Measurements from ENCODE around the gene ELOA.

Gene ELOA, protein sequence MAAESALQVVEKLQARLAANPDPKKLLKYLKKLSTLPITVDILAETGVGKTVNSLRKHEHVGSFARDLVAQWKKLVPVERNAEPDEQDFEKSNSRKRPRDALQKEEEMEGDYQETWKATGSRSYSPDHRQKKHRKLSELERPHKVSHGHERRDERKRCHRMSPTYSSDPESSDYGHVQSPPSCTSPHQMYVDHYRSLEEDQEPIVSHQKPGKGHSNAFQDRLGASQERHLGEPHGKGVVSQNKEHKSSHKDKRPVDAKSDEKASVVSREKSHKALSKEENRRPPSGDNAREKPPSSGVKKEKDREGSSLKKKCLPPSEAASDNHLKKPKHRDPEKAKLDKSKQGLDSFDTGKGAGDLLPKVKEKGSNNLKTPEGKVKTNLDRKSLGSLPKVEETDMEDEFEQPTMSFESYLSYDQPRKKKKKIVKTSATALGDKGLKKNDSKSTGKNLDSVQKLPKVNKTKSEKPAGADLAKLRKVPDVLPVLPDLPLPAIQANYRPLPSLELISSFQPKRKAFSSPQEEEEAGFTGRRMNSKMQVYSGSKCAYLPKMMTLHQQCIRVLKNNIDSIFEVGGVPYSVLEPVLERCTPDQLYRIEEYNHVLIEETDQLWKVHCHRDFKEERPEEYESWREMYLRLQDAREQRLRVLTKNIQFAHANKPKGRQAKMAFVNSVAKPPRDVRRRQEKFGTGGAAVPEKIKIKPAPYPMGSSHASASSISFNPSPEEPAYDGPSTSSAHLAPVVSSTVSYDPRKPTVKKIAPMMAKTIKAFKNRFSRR

DNA sequence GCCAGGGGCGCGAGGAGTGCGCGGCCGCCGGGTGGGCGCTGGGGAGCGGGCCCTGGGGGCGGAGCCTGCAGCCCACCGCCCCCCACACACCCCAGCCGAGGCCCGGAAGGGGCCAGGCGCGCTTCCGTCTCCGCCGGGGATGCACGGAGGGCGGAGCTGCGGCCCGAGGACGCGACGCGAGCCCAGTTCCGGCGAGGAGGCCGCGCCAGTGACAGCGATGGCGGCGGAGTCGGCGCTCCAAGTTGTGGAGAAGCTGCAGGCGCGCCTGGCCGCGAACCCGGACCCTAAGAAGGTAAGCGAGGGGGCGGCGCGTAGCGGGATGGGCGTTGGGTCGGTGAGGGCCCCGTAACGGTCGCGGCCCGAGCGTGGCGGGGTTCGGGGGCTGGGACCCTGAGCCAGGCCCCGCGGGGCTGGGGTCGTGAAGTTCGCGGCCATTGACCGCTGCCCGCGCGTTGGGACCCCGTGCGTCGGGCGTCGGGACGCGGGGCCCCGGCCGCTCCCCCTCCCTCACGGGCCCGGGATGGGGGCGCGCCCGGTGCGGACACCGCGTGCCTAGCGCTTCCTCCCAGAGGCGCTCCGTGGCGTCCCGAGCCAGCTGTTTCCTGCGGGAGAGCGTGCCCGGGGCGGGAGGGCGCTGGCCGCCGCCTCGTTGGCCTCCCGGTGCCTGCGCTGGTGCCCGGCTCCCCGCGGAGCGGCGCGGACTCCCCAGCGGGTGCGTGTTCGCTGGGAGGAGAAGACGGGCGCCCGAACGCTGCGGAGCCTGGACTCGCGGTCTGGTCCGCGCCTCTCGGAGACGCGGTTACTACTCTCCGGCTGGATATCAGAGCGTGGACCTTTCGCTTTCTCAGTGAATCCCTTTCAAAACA lies at the start of gene ELOA:
ELOA (plus strand) TSS at position 185 of the 866 bp plus-strand sequence; CDS start at position 218, 33 bp downstream.
- peaks cover 9% of the 10 kb centered on the region for H3K36me3 Mint-ChIP-seq (ENCODE audit: low read depth)
- no peaks in the 10 kb centered on the region for H3K27me3 Mint-ChIP-seq (ENCODE audit: low read depth)
- no peaks in the 10 kb centered on the region for H3K9me3 Mint-ChIP-seq
- H3K27ac Mint-ChIP-seq, result peak within 1 kb of the TSS; percentile 94
- H3K4me3 Mint-ChIP-seq, result peak within 1 kb of the TSS; percentile 92
- H3K4me1 Mint-ChIP-seq (ENCODE audit: low read depth), result peaks cover 44% of the 10 kb centered on the region

DNA sequence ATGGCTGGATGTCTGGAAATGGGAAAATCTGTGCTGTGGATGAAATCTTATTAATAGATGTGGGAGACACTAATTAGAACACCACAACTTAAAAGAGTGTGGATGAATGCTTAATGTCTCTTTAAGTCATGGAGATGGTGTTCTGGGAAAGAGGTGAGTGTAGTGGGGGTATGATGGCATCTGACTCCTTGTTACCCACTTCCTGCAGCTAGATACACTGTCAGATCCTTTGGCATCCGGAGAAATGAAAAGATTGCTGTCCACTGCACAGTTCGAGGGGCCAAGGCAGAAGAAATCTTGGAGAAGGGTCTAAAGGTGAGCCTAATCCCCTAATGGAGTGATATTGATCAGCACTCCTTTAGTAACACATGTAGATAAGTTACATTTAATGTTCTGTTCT lies 49.7 kb upstream of the ELOA start:
- Mint-ChIP-seq H3K4me3 (peak overlapping the region; percentile 95), H3K9me3 (no peaks in the 10 kb centered on the region), H3K36me3 (ENCODE audit: low read depth) (peaks cover 58% of the 10 kb centered on the region), H3K27me3 (ENCODE audit: low read depth) (no peaks in the 10 kb centered on the region), H3K4me1 (ENCODE audit: low read depth) (peaks cover 58% of the 10 kb centered on the region), H3K27ac (peak overlapping the region; percentile 71)

DNA sequence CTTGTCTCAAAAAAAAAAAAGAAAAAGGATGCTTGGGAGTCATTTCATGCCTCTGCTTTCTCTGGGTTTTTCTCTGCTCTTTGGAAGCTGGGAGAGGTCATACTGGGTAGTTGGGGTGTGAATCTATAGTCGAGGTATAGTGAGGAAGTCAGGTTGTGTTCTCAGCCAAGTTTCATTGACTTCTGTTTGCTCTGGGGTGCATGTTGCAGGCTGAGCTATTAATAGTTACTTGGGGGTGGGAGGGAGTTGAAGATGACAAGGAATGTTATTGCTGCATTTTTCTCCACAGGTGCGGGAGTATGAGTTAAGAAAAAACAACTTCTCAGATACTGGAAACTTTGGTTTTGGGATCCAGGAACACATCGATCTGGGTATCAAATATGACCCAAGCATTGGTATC lies 48.9 kb upstream of the ELOA start:
- peak overlapping the region; percentile 4 for H3K27ac Mint-ChIP-seq

DNA sequence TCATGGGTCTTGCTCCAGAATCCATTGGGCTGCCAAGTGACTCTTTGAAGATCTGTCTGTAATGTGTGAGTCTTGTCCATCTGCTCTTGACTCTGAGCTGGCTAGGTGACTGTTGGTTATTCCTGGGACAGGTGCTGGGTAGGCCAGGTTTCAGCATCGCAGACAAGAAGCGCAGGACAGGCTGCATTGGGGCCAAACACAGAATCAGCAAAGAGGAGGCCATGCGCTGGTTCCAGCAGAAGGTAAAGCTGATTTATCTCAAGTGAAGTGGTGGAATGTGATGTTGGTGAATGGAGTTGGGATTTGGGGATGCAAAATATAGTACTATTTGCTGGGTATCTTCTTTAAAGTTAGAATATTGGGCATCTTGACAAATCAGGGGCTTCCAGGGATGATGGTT lies 47.6 kb upstream of the ELOA start:
- Mint-ChIP-seq H3K4me3 (no peak overlapping the region), H3K36me3 (ENCODE audit: low read depth) (peaks cover 69% of the 10 kb centered on the region), H3K4me1 (ENCODE audit: low read depth) (peaks cover 59% of the 10 kb centered on the region), H3K27ac (no peak overlapping the region), H3K9me3 (no peaks in the 10 kb centered on the region), H3K27me3 (ENCODE audit: low read depth) (no peaks in the 10 kb centered on the region)

More for the DNA sequence above, 48.9 kb upstream of the ELOA start:
- Mint-ChIP-seq H3K27me3 (ENCODE audit: low read depth) (no peaks in the 10 kb centered on the region), H3K9me3 (no peaks in the 10 kb centered on the region), H3K36me3 (ENCODE audit: low read depth) (peaks cover 61% of the 10 kb centered on the region), H3K4me3 (peak overlapping the region; percentile 15), H3K4me1 (ENCODE audit: low read depth) (peaks cover 59% of the 10 kb centered on the region)

DNA sequence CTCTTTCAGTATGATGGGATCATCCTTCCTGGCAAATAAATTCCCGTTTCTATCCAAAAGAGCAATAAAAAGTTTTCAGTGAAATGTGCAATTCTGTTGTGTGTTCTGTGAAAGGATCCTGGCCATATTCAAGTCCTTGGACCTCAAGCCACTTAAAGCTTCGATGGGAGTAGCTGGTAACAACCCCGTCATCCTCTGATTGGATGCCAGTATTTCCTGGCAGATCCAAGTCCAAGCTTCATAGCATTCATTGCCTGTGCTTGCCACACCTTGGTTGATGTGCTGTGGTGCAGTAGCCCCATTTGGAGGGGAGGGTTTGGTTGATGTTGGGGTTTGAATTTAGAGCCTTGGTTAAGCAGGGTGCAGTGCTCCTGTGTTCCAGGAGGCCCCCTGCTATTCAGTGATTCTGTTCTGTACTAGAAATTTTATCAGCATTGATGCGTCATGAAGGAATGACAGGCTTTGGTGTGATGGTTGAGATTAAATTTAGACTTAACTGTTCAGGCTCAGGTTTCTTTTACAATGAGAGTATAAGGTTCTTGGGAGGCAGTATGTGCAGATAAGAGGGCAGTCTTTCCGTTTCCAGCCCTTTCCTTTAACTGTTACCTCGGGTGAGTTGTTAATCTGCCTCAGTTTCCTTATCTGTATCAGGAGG lies 46.8 kb upstream of the ELOA start:
- Mint-ChIP-seq H3K27ac (no peak overlapping the region), H3K4me3 (no peak overlapping the region), H3K4me1 (ENCODE audit: low read depth) (peaks cover 57% of the 10 kb centered on the region), H3K36me3 (ENCODE audit: low read depth) (peaks cover 75% of the 10 kb centered on the region), H3K9me3 (no peaks in the 10 kb centered on the region), H3K27me3 (ENCODE audit: low read depth) (no peaks in the 10 kb centered on the region)

DNA sequence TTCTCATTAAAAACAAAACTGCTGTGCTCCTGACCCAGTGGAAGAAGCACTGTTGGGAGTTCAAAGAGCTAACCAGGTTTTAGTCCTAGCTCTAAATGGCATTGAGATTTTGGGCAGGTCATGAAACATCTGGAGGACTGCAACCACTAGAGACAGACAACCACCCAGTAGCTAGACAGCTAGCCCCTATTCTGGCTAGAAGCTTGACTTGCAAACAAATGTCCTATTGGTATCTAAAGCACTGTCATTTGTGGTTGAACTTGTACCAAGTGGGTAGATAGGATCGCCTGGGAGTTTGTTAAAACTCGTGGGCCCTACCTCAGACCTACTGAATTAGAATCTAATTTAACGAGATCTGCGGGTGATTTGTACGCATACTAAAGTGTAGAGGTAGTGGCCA lies 44.8 kb upstream of the ELOA start:
- Mint-ChIP-seq H3K9me3 (no peaks in the 10 kb centered on the region), H3K4me3 (no peak overlapping the region), H3K36me3 (ENCODE audit: low read depth) (peaks cover 67% of the 10 kb centered on the region), H3K27ac (no peak overlapping the region), H3K4me1 (ENCODE audit: low read depth) (peaks cover 45% of the 10 kb centered on the region), H3K27me3 (ENCODE audit: low read depth) (no peaks in the 10 kb centered on the region)

DNA sequence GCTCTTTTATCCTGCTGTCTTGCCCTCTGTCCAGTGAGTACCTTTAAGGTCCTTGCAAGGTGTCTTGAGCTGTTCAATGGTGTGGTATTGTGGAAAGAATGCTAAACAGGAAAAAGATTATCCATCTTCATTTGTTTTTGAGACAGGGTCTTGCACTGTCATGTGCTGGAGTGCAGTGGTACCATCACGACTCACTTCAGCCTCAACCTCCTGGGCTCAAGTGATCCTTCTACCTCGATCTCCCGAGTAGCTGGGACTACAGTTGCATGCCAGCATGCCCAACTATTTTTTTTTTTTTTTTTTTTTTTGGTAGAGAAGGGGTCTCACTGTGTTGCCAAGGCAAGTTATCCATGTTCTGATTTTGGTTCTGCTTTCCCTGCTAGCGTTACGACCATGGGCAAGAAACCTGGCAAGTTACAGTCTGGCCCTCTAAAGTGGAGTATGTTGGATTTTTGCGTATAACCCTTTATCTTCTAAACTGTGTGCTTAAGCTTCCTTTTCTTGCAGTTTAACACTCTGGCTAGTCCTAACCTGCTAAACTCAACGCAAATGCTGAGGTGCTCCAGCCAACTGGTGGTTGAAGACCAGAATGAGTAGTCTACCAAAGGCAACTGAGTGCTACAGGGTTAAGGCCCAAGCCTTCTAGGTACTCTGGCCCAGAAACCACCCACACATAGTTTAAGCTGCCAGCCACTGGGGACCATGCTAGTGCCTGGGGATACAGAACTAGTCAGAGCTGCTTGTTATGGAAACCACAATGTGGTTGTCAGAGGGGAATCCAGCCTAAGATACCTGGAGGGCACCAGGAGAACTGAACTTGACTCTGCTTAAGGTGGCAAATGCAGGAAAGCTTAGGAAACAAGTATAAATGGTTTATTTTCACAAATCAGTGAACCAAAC lies 43.7 kb upstream of the ELOA start:
- Mint-ChIP-seq H3K4me3 (no peak overlapping the region), H3K4me1 (ENCODE audit: low read depth) (peaks cover 34% of the 10 kb centered on the region), H3K9me3 (no peaks in the 10 kb centered on the region), H3K36me3 (ENCODE audit: low read depth) (peaks cover 57% of the 10 kb centered on the region), H3K27me3 (ENCODE audit: low read depth) (no peaks in the 10 kb centered on the region), H3K27ac (no peak overlapping the region)

DNA sequence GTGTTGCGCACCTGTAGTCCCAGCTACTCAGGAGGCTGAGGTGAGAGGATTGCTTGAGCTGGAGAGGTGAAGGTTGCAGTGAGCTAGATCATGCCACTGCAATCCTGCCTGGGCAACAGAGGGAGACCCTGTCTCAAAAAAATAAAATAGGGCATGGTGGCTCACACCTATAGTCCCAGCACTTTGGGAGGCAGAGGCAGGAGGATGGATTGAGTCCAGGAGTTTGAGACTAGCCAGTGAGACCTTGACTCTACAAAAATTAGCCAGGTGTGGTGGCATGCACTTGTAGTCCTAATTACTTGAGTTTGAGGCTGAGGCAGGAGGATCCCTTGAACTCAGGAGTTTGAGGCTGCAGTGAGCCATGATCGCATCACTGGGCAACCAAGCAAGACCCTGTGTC lies 42.0 kb upstream of the ELOA start:
- Mint-ChIP-seq H3K36me3 (ENCODE audit: low read depth) (peaks cover 40% of the 10 kb centered on the region), H3K27me3 (ENCODE audit: low read depth) (no peaks in the 10 kb centered on the region), H3K4me1 (ENCODE audit: low read depth) (peaks cover 19% of the 10 kb centered on the region), H3K27ac (no peak overlapping the region), H3K9me3 (no peaks in the 10 kb centered on the region), H3K4me3 (no peak overlapping the region)

DNA sequence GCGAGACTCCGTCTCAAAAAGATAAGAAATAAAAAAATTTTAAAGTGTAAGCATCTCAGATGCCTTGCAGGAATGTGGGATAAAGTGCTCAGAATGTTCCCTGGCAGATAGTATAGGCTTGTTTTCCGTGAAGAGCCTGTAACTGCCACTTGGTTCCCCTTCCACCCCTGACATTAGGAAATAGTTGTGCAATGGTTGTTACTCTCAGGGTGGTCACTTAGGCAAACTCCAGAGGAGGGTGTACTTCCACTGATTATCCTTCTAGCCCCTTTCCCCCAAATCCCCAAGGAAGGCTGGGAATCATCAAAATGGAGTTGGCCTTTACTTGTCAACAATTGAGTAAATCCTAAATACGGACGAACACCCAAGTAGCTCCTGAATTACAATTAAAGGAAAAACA lies 41.3 kb upstream of the ELOA start:
- no peaks in the 10 kb centered on the region for H3K9me3 Mint-ChIP-seq
- no peak overlapping the region for H3K4me3 Mint-ChIP-seq
- H3K27me3 Mint-ChIP-seq (ENCODE audit: low read depth), result no peaks in the 10 kb centered on the region
- peaks cover 14% of the 10 kb centered on the region for H3K4me1 Mint-ChIP-seq (ENCODE audit: low read depth)
- no peak overlapping the region for H3K27ac Mint-ChIP-seq
- peaks cover 36% of the 10 kb centered on the region for H3K36me3 Mint-ChIP-seq (ENCODE audit: low read depth)

DNA sequence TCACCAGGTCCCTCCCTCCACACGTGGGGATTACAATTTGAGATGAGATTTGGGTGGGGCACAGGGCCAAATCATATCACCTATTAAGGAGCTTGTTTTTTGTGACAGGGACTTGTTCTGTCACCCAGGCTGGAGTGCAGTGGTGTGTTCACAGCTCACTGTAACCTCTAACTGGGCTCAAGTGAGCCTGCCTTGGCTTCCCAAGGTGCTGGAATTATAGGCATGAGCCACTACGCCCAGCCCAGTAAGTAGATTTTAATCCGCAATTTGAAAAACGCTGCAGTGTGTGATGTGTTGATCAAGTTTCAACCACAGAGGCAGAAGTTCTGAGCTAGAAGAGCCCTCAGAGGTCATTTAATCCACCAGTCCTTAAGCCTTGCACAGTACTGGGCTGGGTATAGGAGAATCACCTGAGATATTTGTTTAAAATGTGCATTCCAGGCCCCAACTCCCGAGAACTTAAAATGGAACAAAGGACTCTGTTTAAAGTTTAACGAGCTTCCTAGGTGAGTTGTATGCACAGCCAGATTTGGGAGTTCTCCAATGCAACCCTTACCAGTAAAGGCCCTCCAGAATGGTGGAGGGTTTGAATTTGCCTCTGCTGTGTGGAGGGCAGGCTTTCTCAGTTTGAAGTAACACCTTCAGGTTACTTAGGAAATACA lies 38.3 kb upstream of the ELOA start:
- H3K27me3 Mint-ChIP-seq (ENCODE audit: low read depth), result no peaks in the 10 kb centered on the region
- peaks cover 16% of the 10 kb centered on the region for H3K36me3 Mint-ChIP-seq (ENCODE audit: low read depth)
- no peak overlapping the region for H3K27ac Mint-ChIP-seq
- H3K9me3 Mint-ChIP-seq, result no peaks in the 10 kb centered on the region
- no peak overlapping the region for H3K4me3 Mint-ChIP-seq
- no peaks in the 10 kb centered on the region for H3K4me1 Mint-ChIP-seq (ENCODE audit: low read depth)

DNA sequence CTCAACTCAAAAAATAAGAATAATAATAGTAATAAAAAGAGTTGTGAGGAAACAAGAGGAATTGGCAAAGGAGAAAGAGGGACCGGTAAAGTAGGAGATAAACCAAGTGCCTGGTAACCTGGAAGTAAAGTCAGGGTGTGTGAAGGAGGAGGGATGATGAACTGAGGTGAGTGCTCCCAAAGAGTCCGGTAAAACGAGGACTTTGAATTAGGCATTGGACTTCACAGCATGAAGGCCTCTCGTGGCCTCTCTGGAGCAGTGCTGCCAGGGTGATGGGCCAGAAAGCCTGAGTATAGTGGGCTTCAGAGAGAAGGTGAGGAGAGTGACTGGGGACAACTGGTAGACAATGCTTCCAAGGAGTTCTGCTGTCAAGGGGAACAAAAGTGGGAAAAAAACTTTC lies 34.0 kb upstream of the ELOA start:
- Mint-ChIP-seq H3K27me3 (ENCODE audit: low read depth) (no peaks in the 10 kb centered on the region), H3K4me3 (no peak overlapping the region), H3K4me1 (ENCODE audit: low read depth) (no peaks in the 10 kb centered on the region), H3K9me3 (no peaks in the 10 kb centered on the region), H3K36me3 (ENCODE audit: low read depth) (peaks cover 5% of the 10 kb centered on the region), H3K27ac (no peak overlapping the region)

DNA sequence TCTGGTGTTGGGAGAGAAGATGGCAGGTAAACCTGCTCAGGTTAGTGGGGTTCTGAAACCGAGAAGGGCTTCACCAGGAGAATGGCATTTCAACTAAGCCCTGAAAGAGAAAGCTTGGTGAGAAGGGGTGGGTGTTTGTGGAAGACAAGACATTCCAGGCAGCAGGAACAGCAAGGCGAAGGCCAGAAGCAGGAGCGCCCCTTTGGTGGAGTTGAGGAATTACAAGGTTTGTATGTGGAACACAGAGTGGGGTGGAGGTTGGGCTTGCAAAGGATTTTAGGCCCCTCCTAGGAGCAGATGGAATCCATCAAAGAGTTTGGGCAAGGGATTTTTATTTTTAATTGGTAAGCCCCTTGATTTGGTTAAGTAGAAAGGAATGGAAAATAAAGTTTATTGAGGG lies 24.8 kb upstream of the ELOA start:
- Mint-ChIP-seq H3K4me1 (ENCODE audit: low read depth) (peaks cover 10% of the 10 kb centered on the region), H3K9me3 (no peaks in the 10 kb centered on the region), H3K36me3 (ENCODE audit: low read depth) (no peaks in the 10 kb centered on the region), H3K27ac (no peak overlapping the region), H3K4me3 (no peak overlapping the region), H3K27me3 (ENCODE audit: low read depth) (no peaks in the 10 kb centered on the region)
